ENCODE measurements around the gene MED7.

DNA sequence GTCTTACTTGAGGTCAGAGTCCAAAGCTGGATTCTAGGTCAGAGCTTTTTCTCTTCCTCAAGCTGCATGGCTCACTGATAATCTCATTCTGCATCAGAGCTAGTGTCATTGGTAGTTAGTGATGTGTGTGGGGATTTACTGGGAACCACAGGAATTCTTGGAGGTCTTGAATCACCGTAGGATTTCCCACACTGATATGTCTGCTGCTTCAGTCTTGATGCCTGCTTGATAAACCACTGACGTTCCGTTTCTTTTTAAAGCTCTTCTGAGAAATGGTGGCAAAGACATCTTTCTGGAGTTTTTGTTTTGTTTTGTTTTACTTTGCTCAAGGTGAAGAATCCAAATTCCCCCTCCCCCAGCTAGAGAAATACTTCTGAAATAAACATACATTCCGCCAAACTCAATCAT is 24.6 kb upstream of the MED7 start:
- TF ChIP-seq, protein P1, sequence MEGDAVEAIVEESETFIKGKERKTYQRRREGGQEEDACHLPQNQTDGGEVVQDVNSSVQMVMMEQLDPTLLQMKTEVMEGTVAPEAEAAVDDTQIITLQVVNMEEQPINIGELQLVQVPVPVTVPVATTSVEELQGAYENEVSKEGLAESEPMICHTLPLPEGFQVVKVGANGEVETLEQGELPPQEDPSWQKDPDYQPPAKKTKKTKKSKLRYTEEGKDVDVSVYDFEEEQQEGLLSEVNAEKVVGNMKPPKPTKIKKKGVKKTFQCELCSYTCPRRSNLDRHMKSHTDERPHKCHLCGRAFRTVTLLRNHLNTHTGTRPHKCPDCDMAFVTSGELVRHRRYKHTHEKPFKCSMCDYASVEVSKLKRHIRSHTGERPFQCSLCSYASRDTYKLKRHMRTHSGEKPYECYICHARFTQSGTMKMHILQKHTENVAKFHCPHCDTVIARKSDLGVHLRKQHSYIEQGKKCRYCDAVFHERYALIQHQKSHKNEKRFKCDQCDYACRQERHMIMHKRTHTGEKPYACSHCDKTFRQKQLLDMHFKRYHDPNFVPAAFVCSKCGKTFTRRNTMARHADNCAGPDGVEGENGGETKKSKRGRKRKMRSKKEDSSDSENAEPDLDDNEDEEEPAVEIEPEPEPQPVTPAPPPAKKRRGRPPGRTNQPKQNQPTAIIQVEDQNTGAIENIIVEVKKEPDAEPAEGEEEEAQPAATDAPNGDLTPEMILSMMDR (conservative IDR thresholded peaks at IDR 0.05; ENCODE audit: low read depth, low read length): no peak
- no peak for TF ChIP-seq EZH2 (IDR thresholded peaks at IDR 0.05; ENCODE audit: borderline replicate concordance, low read depth, low read length, poor library complexity, severe bottlenecking)

All from A673 (cell line).